HL-60/S4 treated with phorbol 12-myristate 13-acetate at 8.2 ng/mL for 4 days and 3 days (cell line): ENCODE data around the gene KRTAP13-2.

Experiments used
- in situ Hi-C: fragments of 300-500 bp; cut with MboI; formaldehyde crosslinking; loops from 2 replicates; pipeline ENCODE4 v1.15.0; 2022; ENCODE audit warnings: low sequenced_read_pairs

The KRTAP13-2 gene, protein sequence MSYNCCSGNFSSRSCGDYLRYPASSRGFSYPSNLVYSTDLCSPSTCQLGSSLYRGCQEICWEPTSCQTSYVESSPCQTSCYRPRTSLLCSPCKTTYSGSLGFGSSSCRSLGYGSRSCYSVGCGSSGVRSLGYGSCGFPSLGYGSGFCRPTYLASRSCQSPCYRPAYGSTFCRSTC

GRCh38 chr21:30372139-30372770, at the start of gene KRTAP13-2:
KRTAP13-2 (minus strand) TSS chr21:30372271; CDS start chr21:30372213, 58 bp downstream.
- in situ Hi-C loops, result no loop called here

- in situ Hi-C loops, result no loop called here
These were observed 43.9 kb upstream of the KRTAP13-2 start for GRCh38 chr21:30415993-30416392.

- in situ Hi-C loops, result no loop called here
These were observed 36.9 kb upstream of the KRTAP13-2 start for GRCh38 chr21:30408782-30409494.

DNA sequence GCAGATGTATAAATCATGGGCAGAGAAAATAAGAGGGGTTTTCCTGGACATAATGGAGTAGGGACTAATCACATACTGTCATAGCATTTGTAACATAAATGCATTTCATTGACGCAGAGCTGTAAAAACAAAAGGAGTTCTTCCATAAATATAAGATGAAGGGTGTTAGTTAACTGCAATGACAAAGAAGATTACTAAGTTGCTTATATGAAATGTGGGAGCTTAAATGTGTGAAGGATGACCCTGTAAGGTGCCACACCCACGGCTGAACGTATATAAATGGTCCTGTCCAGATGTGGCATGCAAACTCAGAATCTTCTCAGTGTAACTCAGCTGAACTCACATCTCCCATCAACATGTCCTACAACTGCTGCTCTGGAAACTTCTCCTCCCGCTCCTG, 23.7 kb upstream of the KRTAP13-2 start, which contains the start of gene KRTAP13-1:
Gene KRTAP13-1 (plus strand): TSS at position 301 of the 400 bp plus-strand sequence. CDS start 56 bp downstream, at position 357.
- in situ Hi-C loops, result no loop called here

DNA sequence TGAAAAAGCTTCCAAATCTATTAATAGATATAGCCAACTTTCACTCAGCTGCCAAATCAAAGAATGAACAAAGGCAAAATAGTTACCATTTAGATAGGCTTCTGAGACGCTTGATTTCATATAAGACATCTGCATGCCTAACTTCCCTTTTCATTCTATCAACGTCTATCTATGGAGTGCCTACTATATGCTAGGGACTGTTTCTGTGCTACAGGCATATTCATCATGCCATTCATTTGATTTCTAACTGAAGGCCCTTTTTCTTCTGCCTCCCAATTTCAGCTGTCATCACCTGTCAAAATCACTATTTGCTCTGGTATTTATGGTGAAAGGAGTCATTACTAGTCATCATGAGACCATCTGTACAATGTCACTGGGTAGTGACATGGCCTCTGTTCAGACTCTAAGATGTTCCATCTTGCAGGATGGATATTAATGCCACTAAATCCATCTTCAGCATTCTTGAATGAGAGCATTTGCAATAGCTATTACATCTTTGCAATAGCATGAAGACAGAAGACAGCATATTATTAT, 19.5 kb upstream of the KRTAP13-2 start:
- in situ Hi-C loops, result no loop called here

DNA sequence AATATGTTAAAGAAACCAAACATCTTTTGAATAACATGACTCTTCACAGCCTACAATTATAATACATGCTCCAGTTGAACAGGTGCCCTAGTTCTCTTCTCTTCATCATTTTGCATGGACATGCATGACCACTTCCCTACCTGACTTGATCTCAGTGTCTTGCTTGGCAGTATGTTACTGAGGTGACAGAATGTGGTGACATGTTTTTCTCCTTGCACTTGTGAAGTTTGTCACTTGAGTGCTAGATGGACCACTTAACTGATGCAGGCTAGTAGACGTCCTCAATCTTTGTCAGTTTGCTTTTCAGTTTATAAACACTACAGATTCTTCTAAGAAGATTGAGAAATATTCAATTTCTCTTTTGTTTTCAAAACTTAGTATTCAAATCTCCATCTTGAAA, 10.1 kb upstream of the KRTAP13-2 start:
- in situ Hi-C loops, result no loop called here

DNA sequence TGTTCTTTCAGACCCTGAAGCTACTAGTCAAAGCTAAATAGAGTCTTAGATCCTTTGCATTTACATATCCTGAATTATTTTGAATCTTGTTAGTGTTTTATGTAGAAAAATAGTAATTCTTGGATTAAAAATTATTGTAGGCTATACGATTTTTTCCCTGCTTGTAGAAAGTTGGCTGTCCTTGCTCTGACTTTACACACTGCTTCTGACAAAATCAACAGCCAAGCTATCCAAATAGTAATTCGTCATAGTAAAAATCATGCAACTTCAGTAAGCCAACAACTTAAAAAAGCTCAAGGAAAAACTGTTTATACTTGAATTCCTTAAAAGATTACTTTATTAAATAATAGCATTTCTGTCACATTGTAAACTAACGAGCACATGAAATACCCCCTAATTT, 16.2 kb downstream of the KRTAP13-2 start:
- in situ Hi-C loops, result no loop called here

DNA sequence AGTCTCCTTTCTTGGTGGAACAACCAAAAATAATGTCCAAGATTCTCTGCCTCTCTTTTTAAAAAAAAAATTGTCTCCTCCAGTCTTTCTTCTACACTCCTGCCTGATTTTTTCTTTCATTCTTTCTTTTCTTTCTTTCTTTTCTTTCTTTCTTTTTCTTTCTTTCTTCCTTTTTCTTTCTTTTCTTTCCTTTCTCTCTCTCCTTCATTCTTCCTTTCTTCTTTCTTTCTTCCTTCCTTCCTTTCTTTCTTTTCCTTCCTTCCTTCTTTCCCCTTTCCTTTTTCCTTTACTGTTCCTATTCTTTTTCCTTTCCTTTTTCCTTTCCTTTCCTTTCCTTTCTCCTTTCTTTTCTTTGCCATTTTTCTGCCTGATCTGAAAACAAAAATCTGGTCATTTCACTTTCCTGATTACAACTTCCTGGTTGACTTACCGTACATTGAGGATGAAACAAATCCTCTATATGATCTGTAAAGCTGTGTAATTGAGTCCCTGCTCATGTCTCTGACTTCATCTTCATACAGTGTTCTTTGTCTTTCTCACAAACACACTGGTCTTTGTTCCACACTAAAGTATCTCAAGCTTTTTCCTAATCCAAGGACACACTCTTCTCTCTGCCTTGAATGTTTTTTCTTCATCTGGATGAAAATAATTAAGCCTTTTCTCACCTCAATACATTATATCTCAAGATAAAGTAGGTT, 17.6 kb downstream of the KRTAP13-2 start:
- in situ Hi-C loops, result no loop called here

DNA sequence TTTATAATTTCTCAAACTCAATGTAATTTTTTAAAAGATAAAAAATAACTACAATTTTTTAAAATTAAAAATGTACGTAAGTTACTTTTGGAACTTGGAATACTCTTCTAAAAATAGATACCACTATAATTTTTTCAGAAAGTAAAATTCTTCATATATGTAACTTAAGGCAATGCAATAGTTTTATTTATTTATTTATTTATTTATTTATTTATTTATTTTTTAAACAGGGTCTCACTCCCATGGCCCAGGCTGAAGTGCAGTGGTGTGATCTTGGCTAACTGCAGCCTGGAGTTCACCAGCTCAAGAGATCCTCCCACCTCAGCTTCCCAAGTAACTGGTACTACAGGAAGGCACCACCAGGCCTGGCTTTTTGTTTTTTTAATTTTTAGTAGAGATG, 20.5 kb downstream of the KRTAP13-2 start:
- in situ Hi-C loops, result no loop called here

DNA sequence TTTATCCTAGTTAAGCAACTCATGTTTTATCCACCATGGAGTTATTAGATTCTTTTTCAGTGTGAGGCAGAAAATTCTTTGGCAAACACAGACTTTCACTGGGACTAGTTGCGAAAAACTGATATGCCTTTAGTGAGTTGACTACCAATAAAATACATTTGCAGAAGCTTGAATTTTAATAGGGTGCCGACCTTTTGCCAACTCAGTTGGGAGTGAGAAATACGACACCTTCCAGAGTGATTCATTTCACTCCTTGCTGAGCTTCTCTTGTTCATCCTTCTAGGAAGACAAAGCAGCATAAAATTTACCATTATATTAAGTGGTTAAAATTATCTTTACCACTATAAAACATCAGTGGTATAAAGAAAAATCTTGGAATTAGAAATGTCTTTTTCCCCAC, 22.5 kb downstream of the KRTAP13-2 start:
- in situ Hi-C loops, result no loop called here

DNA sequence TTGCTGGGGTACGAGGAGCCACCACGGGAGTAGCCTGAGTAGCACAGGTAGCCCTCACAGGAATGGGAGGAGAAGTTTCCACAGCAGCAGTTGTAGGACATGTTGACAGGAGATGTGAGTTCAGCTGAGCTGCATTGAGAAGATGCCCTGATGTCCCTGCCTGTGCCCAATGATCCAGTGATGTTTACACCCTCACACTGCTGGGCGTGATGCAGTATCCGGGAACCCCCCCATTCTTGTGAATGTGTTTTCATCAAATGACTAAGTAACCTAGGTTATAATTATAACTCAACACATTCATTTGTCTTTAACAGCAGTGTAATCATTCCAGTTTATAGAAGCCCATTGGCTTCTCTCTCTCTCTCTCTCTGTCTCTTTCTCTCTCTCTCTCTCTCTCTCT, 23.6 kb downstream of the KRTAP13-2 start, which contains the start of gene KRTAP23-1:
Gene KRTAP23-1 (minus strand): TSS at position 101 of the 400 bp plus-strand sequence. CDS start 0 bp downstream, at position 101.
- in situ Hi-C loops, result no loop called here

DNA sequence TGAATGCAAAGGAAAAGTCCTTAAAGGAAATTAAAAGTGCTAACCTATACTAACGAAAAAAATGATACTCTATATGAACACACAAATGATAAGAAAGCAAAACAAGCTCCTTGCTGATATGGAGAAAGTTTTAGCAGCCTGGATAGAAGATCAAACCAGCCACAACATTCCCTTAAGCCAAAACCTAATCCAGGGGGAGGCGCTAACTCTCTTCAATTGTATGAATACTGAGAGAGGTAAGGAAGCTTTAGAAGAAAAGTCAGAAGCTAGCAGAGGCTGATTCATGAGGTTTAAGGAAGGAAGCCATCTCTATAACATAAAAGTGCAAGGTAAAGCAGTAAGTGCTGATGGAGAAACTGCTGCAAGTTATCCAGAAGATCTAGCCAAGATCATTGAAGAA, 27.1 kb downstream of the KRTAP13-2 start:
- in situ Hi-C loops, result no loop called here

GRCh38 chr21:30340714-30341573, 31.1 kb downstream of the KRTAP13-2 start:
- in situ Hi-C loops, result no loop called here

- in situ Hi-C loops, result no loop called here
These were observed 33.4 kb downstream of the KRTAP13-2 start for GRCh38 chr21:30338717-30339116.

- in situ Hi-C loops, result no loop called here
These were observed 34.3 kb downstream of the KRTAP13-2 start for GRCh38 chr21:30337772-30338171.

DNA sequence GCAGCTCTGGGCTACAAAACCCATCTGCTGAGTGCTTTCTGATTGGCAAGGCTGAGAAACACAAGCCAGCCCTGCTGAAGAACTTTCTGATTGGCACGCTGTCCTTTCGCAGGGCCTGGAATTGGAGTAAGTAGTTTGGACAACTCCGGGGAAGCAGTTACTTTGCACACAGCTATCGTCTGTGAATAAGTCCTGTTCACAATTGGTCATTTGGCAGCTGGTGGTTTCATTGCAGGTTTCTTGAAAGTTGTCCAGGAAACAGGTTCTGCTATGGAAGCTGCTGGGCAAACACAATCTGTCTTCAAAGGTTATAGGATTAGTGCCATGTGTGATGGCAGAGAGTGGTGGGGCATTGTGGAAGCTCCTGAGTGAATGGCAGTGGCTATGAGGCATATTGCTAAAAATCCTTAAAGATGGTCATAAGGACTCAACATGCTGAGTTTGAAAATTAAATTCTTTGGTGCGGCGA, 34.8 kb downstream of the KRTAP13-2 start, which contains the start of gene KRTAP27-1:
Gene KRTAP27-1 (minus strand): TSS at position 419 of the 469 bp plus-strand sequence. CDS start 26 bp downstream, at position 393.
- in situ Hi-C loops, result no loop called here

DNA sequence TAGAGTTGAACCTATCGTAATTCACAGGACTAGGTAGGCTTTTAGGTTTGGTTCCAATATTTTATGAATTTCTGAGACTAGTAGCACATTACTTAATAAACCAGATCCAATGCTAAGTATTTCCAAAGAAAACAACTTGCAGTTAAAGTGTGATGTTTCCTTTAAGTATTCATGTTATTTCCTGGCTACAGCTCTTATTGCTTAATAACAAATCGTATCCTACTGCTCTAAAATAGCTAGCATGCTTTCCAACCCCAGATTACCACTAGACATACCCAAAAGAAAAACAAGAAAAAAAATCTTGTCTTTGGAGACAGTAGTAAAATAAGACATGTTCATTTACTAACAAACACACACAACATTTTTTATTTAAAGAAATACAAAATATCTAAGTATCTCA, 35.5 kb downstream of the KRTAP13-2 start:
- in situ Hi-C loops, result no loop called here

DNA sequence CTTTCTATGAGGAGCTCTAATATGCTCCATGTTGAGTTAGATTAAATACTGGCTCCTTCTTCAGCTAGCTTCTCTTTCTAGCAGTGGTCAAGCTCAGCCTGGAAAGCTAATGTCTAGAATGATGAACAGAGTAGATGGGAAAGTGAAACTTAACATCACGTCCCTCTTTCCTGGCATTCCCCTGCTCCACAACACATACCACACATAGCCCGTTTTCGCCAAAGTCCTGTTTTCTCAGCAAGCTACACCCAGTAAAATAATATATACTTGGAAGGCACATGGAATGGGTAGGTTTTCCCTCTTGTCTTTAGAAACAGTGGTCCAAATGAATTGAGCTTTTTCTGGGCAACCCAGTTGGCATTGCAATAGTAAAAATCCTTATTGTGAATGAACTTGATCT, 38.3 kb downstream of the KRTAP13-2 start:
- in situ Hi-C loops, result no loop called here

- in situ Hi-C loops, result no loop called here
These were observed 39.4 kb downstream of the KRTAP13-2 start for GRCh38 chr21:30332681-30333080.
